ENCODE results near the gene LIAS.
"Not testable (repeated sequence)": the region's sequence is repeated elsewhere in the genome, so short reads cannot be mapped to it uniquely, and the experiment has no call there.

GRCh38 chr4:39515669-39516401 lies 57.0 kb downstream of the LIAS start:
- TF ChIP-seq POLR2A, CTCF (IDR thresholded peaks at IDR 0.05): not testable (repeated sequence)

Measured in testis (tissue), 2 donors.